BE2C (cell line): Measurements from ENCODE around the gene PLEKHA6.

ENCODE experiments used
- DNase-seq: peaks from one replicate; pipeline ENCODE4 v3.0.0-alpha.2; 2020
- H3K27me3 ChIP-seq: fragments of 250-450 bp; sonication (Bioruptor Pico); 2 replicates; pipeline ENCODE4 v1.5.1; 2020; ENCODE audit warnings: mild to moderate bottlenecking
- H3K36me3 ChIP-seq: fragments of 250-450 bp; sonication (Bioruptor Pico); 2 replicates; pipeline ENCODE4 v1.5.1; 2020; ENCODE audit warnings: mild to moderate bottlenecking
- H3K4me1 ChIP-seq: fragments of 250-450 bp; sonication (Bioruptor Pico); 2 replicates; pipeline ENCODE4 v1.5.1; 2020
- H3K4me3 ChIP-seq: 2 replicates; pipeline ENCODE4 v1.5.1; 2011; ENCODE audit warnings: low read depth, low read length
- H3K9me3 ChIP-seq: fragments of 250-450 bp; sonication (Bioruptor Pico); 2 replicates; pipeline ENCODE4 v1.5.1; 2020
- CTCF ChIP-seq: IDR thresholded peaks from 2 replicates; pipeline ENCODE4 v1.5.1; 2012; ENCODE audit warnings: mild to moderate bottlenecking, low read depth, low read length

PLEKHA6 gene

GRCh38 chr1:204221271-204221670 is 138.5 kb downstream of the PLEKHA6 start:
- Histone ChIP-seq H3K9me3 (no peaks in the 10 kb centered on the region), H3K36me3 (peaks cover 28% of the 10 kb centered on the region), H3K27me3 (no peaks in the 10 kb centered on the region), H3K4me3 (no peak overlapping the region), H3K4me1 (no peaks in the 10 kb centered on the region)
- TF ChIP-seq CTCF: no peak
- no peak for DNase-seq

- no peak overlapping the region for H3K4me3 ChIP-seq
- no peak for DNase-seq
- no peaks in the 10 kb centered on the region for H3K9me3 ChIP-seq
- peaks cover 23% of the 10 kb centered on the region for H3K36me3 ChIP-seq
- no peak for TF ChIP-seq CTCF
- no peaks in the 10 kb centered on the region for H3K27me3 ChIP-seq
- H3K4me1 ChIP-seq: no peaks in the 10 kb centered on the region
These were observed 139.6 kb downstream of the PLEKHA6 start for GRCh38 chr1:204219971-204220616.

GRCh38 chr1:204218552-204218951 is 141.2 kb downstream of the PLEKHA6 start:
- peaks cover 23% of the 10 kb centered on the region for H3K36me3 ChIP-seq
- TF ChIP-seq CTCF: no peak
- no peak overlapping the region for H3K4me3 ChIP-seq
- no peaks in the 10 kb centered on the region for H3K4me1 ChIP-seq
- H3K9me3 ChIP-seq: no peaks in the 10 kb centered on the region
- no peaks in the 10 kb centered on the region for H3K27me3 ChIP-seq
- DNase-seq: no peak

GRCh38 chr1:204217648-204218000 is 142.1 kb downstream of the PLEKHA6 start:
- no peak for TF ChIP-seq CTCF
- DNase-seq: no peak
- no peaks in the 10 kb centered on the region for H3K27me3 ChIP-seq
- H3K4me1 ChIP-seq: no peaks in the 10 kb centered on the region
- peaks cover 17% of the 10 kb centered on the region for H3K36me3 ChIP-seq
- no peaks in the 10 kb centered on the region for H3K9me3 ChIP-seq
- no peak overlapping the region for H3K4me3 ChIP-seq

- DNase-seq: no peak
- Histone ChIP-seq H3K9me3 (no peaks in the 10 kb centered on the region), H3K27me3 (no peaks in the 10 kb centered on the region), H3K4me1 (no peaks in the 10 kb centered on the region), H3K4me3 (no peak overlapping the region), H3K36me3 (peaks cover 12% of the 10 kb centered on the region)
- TF ChIP-seq CTCF: no peak
These were observed 142.7 kb downstream of the PLEKHA6 start for GRCh38 chr1:204216880-204217647.

GRCh38 chr1:204216236-204216635 is 143.5 kb downstream of the PLEKHA6 start:
- TF ChIP-seq CTCF: no peak
- H3K27me3 ChIP-seq: no peaks in the 10 kb centered on the region
- no peaks in the 10 kb centered on the region for H3K4me1 ChIP-seq
- peaks cover 3% of the 10 kb centered on the region for H3K36me3 ChIP-seq
- DNase-seq: no peak
- no peak overlapping the region for H3K4me3 ChIP-seq
- no peaks in the 10 kb centered on the region for H3K9me3 ChIP-seq
